HepG2 (cell line): ENCODE results near the gene JAKMIP2.

ENCODE experiments used
- MLLT10 ChIP-seq: sonication (generic); formaldehyde crosslinking; IDR thresholded peaks from 2 replicates; pipeline ENCODE4 v1.4.0; 2020; ENCODE audit warnings: missing genetic modification reagents
- ZNF607 ChIP-seq: sonication (generic); formaldehyde crosslinking; IDR thresholded peaks from 2 replicates; pipeline ENCODE4 v1.5.1; 2020; ENCODE audit warnings: missing genetic modification reagents, mild to moderate bottlenecking, borderline replicate concordance

- TF ChIP-seq MLLT10 (CRISPR knock-in tag) = no peak
- no peak for TF ChIP-seq ZNF607 (CRISPR knock-in tag)
Observed at GRCh38 chr5:147619281-147619878, 163.1 kb downstream of the JAKMIP2 start.
